Omental fat pad (tissue), 4 donors: ENCODE data around the gene SKIDA1. TPM values are rescaled to one million over a fixed set of nuclear protein-coding genes. Genes with fewer than 3 reads are reported as not detected.

Source experiments
- ATAC-seq: fragments of 150-250 bp; one replicate; pipeline ENCODE4 v1.9.1; 2016; ENCODE audit warnings: mild to moderate bottlenecking, moderate library complexity; ENCODE audit not compliant: low FRiP score
- DNase-seq: peaks from one replicate; pipeline ENCODE4 v3.0.0-alpha.2; 2019; ENCODE audit warnings: low spot score
- CTCF ChIP-seq, 3 donors: fragments of 450-650 bp; IDR thresholded peaks; one replicate each; pipeline ENCODE4 v1.5.1; 2016 to 2017; ENCODE audit warnings: antibody characterized with exemption in 3 of 3, mild to moderate bottlenecking in 3 of 3, moderate library complexity in 2 of 3
- total RNA-seq, 4 donors: library from RNA; depleted of rRNA; stranded (reverse); fragments of >200 nt; gene quantifications; one replicate each; pipeline ENCODE4 v1.1.0, GENCODE V29; 2016

SKIDA1 gene
- total RNA-seq, 4 donors from 2014 or later = 0.36 to 1.4 (median 0.77) TPM

- DNase-seq (no peak), ATAC-seq (no peak)
- no peak for TF ChIP-seq CTCF (IDR thresholded peaks at IDR 0.05)
Measured at GRCh38 chr10:21528236-21529031, 3.0 kb upstream of the SKIDA1 start.

- ATAC-seq (no peak), DNase-seq (no peak)
- no peak for TF ChIP-seq CTCF (IDR thresholded peaks at IDR 0.05)
Measured at GRCh38 chr10:21527598-21528235, 2.2 kb upstream of the SKIDA1 start.

GRCh38 chr10:21526860-21527597 lies 1.5 kb upstream of the SKIDA1 start:
- DNase-seq = no peak
- TF ChIP-seq CTCF (IDR thresholded peaks at IDR 0.05) = no peak

GRCh38 chr10:21526188-21526859 lies 842 bp upstream of the SKIDA1 start:
- DNase-seq = peak; percentile 43
- no peak for TF ChIP-seq CTCF (IDR thresholded peaks at IDR 0.05)
- peak; percentile 53 for ATAC-seq

More at GRCh38 chr10:21526860-21527597, 1.5 kb upstream of the SKIDA1 start:
- ATAC-seq = peak; percentile 56

DNA sequence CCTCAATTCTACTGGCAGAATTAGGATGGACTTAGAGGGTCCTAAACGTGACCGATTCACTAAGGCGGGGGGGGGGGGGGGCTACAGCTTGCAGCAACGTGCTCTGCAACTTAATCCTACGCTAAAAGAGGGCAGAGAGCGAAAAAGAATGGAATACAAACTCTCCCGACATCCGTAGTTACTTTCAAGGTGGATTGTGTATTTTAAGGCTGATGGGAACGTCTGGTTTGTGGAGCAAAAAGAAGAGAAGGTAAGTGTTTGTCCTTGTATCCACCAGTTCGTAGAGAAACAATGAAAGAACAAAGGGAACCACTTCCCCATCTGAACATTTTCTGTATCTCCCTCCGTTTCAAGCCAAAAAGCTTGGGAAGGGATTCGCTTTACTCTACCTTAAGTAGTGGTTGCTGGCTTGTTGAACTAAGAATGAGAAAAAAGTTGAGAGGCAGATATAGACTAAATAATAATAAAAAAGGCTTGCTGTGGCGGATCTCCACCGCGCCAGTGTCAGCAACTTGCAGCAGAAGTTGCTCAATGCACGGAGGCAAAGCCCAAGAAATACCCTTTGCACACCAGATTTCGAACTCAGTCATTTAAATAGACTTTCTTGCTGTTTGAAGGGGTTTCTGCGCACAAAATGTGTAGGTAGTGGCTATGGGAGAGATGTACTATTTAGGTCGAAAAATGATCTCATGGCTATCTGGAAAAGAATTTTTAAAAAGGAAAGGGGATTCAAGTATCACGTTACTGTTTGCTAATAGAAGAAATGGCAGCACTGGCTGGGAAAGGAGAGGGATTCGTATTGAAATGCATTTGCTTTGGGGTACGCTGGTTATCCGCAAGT lies 736 bp downstream of the SKIDA1 start:
- ATAC-seq = no peak
- no peak for DNase-seq
- TF ChIP-seq CTCF (IDR thresholded peaks at IDR 0.05) = no peak

- ATAC-seq (no peak), DNase-seq (no peak)
- no peak for TF ChIP-seq CTCF (IDR thresholded peaks at IDR 0.05)
Measured at GRCh38 chr10:21524131-21524525, 1.4 kb downstream of the SKIDA1 start.
